H1 (cell line): ENCODE data around the gene DDX55. TPM values are rescaled to one million over a fixed set of nuclear protein-coding genes. Genes with fewer than 3 reads are reported as not detected.
"Not testable (repeated sequence)": the region's sequence is repeated elsewhere in the genome, so short reads cannot be mapped to it uniquely, and the experiment has no call there.

Experiments used
- CTCF ChIA-PET: fragments of 300-600 bp; sonication (Branson Sonifier 250); formaldehyde crosslinking; loops from one replicate; lab custom pipeline; 2021; ENCODE audit not compliant: partially characterized antibody; lab: Charles Lee
- POLR2A ChIA-PET: fragments of 300-600 bp; sonication (Branson Sonifier 250); formaldehyde crosslinking; loops from one replicate; lab custom pipeline; 2021; ENCODE audit warnings: inconsistent platforms; ENCODE audit not compliant: partially characterized antibody; lab: Charles Lee
- DNase-seq, 2 experiments: peaks; one replicate each; pipeline versions ENCODE4 v3.0.0 to v3.0.0-alpha.2; 2010 to 2022; ENCODE audit warnings: low spot score in 2 of 2, low read depth in 1 of 2, mixed read lengths in 1 of 2
- FAIRE-seq: peaks from 2 replicates; lab custom pipeline; 2011; peaks lifted over from hg19 to GRCh38; lab: Jason Lieb, UNC
- H2AFZ ChIP-seq: 2 replicates; pipeline ENCODE4 v1.8.1; 2012; ENCODE audit warnings: low read length, inconsistent platforms
- H2AK5ac ChIP-seq: 2 replicates; pipeline ENCODE4 v1.6.1; 2013; ENCODE audit warnings: low read depth, low read length
- H2BK120ac ChIP-seq: replicated peaks from 2 replicates; pipeline ENCODE3; 2013; ENCODE audit warnings: low read depth, low read length, inconsistent platforms
- H2BK12ac ChIP-seq: 2 replicates; pipeline ENCODE4 v1.6.1; 2013; ENCODE audit warnings: low read depth, low read length
- H2BK15ac ChIP-seq: 2 replicates; pipeline ENCODE4 v1.6.1; 2013; ENCODE audit warnings: low read length
- H2BK20ac ChIP-seq: 2 replicates; pipeline ENCODE4 v1.6.1; 2013; ENCODE audit warnings: low read length
- H2BK5ac ChIP-seq: 2 replicates; pipeline ENCODE4 v1.6.1; 2013; ENCODE audit warnings: low read depth, low read length
- H3K14ac ChIP-seq: 2 replicates; pipeline ENCODE4 v1.6.1; 2013; ENCODE audit warnings: inconsistent platforms; ENCODE audit not compliant: insufficient read length
- H3K18ac ChIP-seq: 2 replicates; pipeline ENCODE4 v1.6.1; 2013; ENCODE audit warnings: low read length; ENCODE audit errors: extremely low read depth
- H3K23ac ChIP-seq: 2 replicates; pipeline ENCODE4 v1.6.1; 2013; ENCODE audit warnings: inconsistent platforms; ENCODE audit not compliant: insufficient read length
- H3K23me2 ChIP-seq: 2 replicates; pipeline ENCODE4 v1.6.1; 2013; ENCODE audit warnings: low read depth, low read length
- H3K27ac ChIP-seq: 2 replicates; pipeline ENCODE4 v1.6.1; 2011; ENCODE audit warnings: low read depth, low read length, inconsistent platforms
- H3K27me3 ChIP-seq, 4 experiments: replicated peaks in 1 of 4; 1 replicate in 1 of 4; 2 replicates in 3 of 4; pipeline versions ENCODE4 v1.6.1 to v1.8.1; 2011 to 2013; ENCODE audit warnings: low read length in 3 of 4, mild to moderate bottlenecking in 3 of 4, inconsistent platforms in 2 of 4, mixed read lengths in 2 of 4, moderate library complexity in 1 of 4; ENCODE audit not compliant: control insufficient read depth in 3 of 4, insufficient read depth in 3 of 4; ENCODE audit errors: extremely low read depth in 1 of 4
- H3K36me3 ChIP-seq, 4 experiments: 2 replicates each; pipeline versions ENCODE4 v1.6.1 to v1.8.1; 2011 to 2013; ENCODE audit warnings: mild to moderate bottlenecking in 4 of 4, low read length in 3 of 4, moderate library complexity in 2 of 4, control low read depth in 1 of 4, inconsistent platforms in 1 of 4; ENCODE audit not compliant: insufficient read depth in 4 of 4, control insufficient read depth in 2 of 4
- H3K4ac ChIP-seq: replicated peaks from 2 replicates; pipeline ENCODE3; 2013; ENCODE audit warnings: low read length, low read depth, mixed read lengths, inconsistent platforms; ENCODE audit not compliant: insufficient read length
- H3K4me1 ChIP-seq, 4 experiments: replicated peaks in 1 of 4; 1 replicate in 1 of 4; 2 replicates in 3 of 4; pipeline versions ENCODE4 v1.6.1 to v1.8.1; 2011 to 2013; ENCODE audit warnings: low read length in 3 of 4, inconsistent platforms in 2 of 4, mixed read lengths in 1 of 4; ENCODE audit not compliant: insufficient read depth in 4 of 4, control insufficient read depth in 3 of 4
- H3K4me2 ChIP-seq, 2 experiments: 2 replicates each; pipeline versions ENCODE4 v1.6.1 to v1.8.1; 2011 to 2013; ENCODE audit warnings: low read depth in 2 of 2, low read length in 2 of 2, control low read depth in 1 of 2, inconsistent platforms in 1 of 2, mild to moderate bottlenecking in 1 of 2; ENCODE audit not compliant: insufficient read depth in 1 of 2
- H3K4me3 ChIP-seq, 4 experiments: fragments of 200-600, 300-600 bp in 1 of 4; sonication (generic), shearing (Covaris generic), sonication (Bioruptor Twin) in 1 of 4; 2 replicates each; pipeline versions ENCODE4 v1.5.1 to v1.8.1; 2011 to 2016; ENCODE audit warnings: low read length in 4 of 4, low read depth in 3 of 4, control low read depth in 2 of 4, inconsistent platforms in 2 of 4, mild to moderate bottlenecking in 2 of 4, mixed read lengths in 1 of 4, moderate library complexity in 1 of 4; ENCODE audit not compliant: insufficient read depth in 2 of 4; ENCODE audit errors: extremely low read depth in 1 of 4
- H3K56ac ChIP-seq: replicated peaks from 2 replicates; pipeline ENCODE3; 2013; ENCODE audit warnings: low read depth, mild to moderate bottlenecking, mixed read lengths, low read length, inconsistent platforms; ENCODE audit not compliant: insufficient read length
- H3K79me1 ChIP-seq: 2 replicates; pipeline ENCODE4 v1.6.1; 2013; ENCODE audit warnings: low read depth, low read length, control low read depth
- H3K79me2 ChIP-seq, 2 experiments: 2 replicates each; pipeline versions ENCODE4 v1.6.1 to v1.8.1; 2012 to 2013; ENCODE audit warnings: low read length in 2 of 2, mild to moderate bottlenecking in 2 of 2, inconsistent platforms in 1 of 2; ENCODE audit not compliant: insufficient read depth in 2 of 2, control insufficient read depth in 1 of 2
- H3K9ac ChIP-seq, 4 experiments: replicated peaks in 1 of 4; 1 replicate in 1 of 4; 2 replicates in 3 of 4; pipeline versions ENCODE4 v1.6.1 to v1.8.1; 2011 to 2013; ENCODE audit warnings: low read depth in 3 of 4, low read length in 3 of 4, control low read depth in 2 of 4, mild to moderate bottlenecking in 2 of 4, moderate library complexity in 2 of 4, inconsistent platforms in 1 of 4; ENCODE audit errors: extremely low read depth in 1 of 4
- H3K9me3 ChIP-seq, 2 experiments: 2 replicates each; pipeline versions ENCODE4 v1.6.1 to v1.8.1; 2012 to 2013; ENCODE audit warnings: mild to moderate bottlenecking in 2 of 2, moderate library complexity in 2 of 2, control low read depth in 1 of 2, inconsistent platforms in 1 of 2, low read depth in 1 of 2, low read length in 1 of 2, mixed read lengths in 1 of 2; ENCODE audit not compliant: insufficient read depth in 2 of 2
- H4K20me1 ChIP-seq, 2 experiments: replicated peaks in 1 of 2; 2 replicates each; pipeline versions ENCODE3 to v1.8.1; 2011 to 2013; ENCODE audit warnings: inconsistent platforms in 2 of 2, low read length in 2 of 2, mild to moderate bottlenecking in 1 of 2; ENCODE audit not compliant: insufficient read depth in 2 of 2, control insufficient read depth in 1 of 2
- H4K5ac ChIP-seq: 2 replicates; pipeline ENCODE4 v1.6.1; 2013; ENCODE audit warnings: low read length, low read depth, mixed read lengths, inconsistent platforms; ENCODE audit not compliant: insufficient read length
- H4K8ac ChIP-seq: 2 replicates; pipeline ENCODE4 v1.8.0; 2013; ENCODE audit warnings: mild to moderate bottlenecking, moderate library complexity, low read length, inconsistent platforms; ENCODE audit not compliant: insufficient read depth; ENCODE audit errors: extremely low read depth
- H4K91ac ChIP-seq: replicated peaks from 2 replicates; pipeline ENCODE3; 2013; ENCODE audit warnings: low read length, mixed read lengths, inconsistent platforms; ENCODE audit not compliant: insufficient read length
- YY1 ChIP-seq: IDR thresholded peaks from 2 replicates; pipeline ENCODE4 v1.6.1; 2011; ENCODE audit warnings: low read depth, mild to moderate bottlenecking, low read length
- WGBS, 2 experiments: shearing (Covaris generic) in 1 of 2; methylation state at CpG; one replicate each; pipeline versions ENCODE4 v1.1.6 to v1.1.7; 2013 to 2015; ENCODE audit warnings: low lambda C conversion rate in 2 of 2, mixed read lengths in 2 of 2, inconsistent platforms in 1 of 2, low coverage in 1 of 2, missing lambda C conversion rate in 1 of 2; ENCODE audit not compliant: insufficient replicate concordance in 2 of 2, insufficient coverage in 1 of 2, insufficient read length in 1 of 2; ENCODE audit errors: extremely low coverage in 1 of 2, missing lambda C conversion rate in 1 of 2; 5-methylcytosine and 5-hydroxymethylcytosine counted together
- polyA plus RNA-seq, 7 experiments: library from polyadenylated mRNA; depleted of rRNA in 3 of 7; stranded (reverse) in 5 of 7; unstranded in 2 of 7; fragments of >200 nt in 5 of 7; fragments of 200-250 nt in 2 of 7; gene quantifications; 1 replicate in 5 of 7; 2 replicates in 1 of 7; 4 replicates in 1 of 7; pipeline versions ENCODE4 v1.2.1 to v1.2.3, GENCODE V29; 2011 to 2013; ENCODE audit warnings: missing spikeins in 2 of 7, mixed read lengths in 2 of 7
- total RNA-seq: library from RNA; stranded (reverse); fragmentation: NEBNext Ultra II Directional; extraction: Animal tissue kit (Norgen Biotek cat#: 25700); gene quantifications from 2 replicates; pipeline ENCODE4 v1.2.1, GENCODE V29; 2021

DDX55 gene
- total and polyA plus RNA-seq, 2 of the 8 experiments (the other 6 are each of a cell fraction or from before 2014, with no cell fraction given): 25.8 to 37.7 TPM

DNA sequence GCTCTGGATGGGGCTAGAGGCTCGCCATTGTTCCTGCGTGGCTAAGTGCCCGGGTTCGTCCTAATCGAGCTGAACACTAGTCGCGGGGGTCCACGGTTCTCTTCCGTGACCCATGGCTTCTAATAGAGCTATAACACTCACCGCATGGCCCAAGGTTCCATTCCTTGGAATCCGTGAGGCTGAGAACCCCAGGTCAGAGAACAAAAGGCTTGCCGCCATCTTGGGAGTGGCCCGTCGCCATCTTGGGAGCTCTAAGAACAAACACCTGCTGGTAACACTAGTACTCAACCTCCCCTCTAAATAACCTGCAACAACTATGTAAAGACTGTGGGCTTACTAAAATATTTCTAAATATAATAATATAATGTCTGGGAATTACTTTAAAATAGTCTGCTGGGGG is 43.4 kb upstream of the DDX55 start:
- H4K20me1 ChIP-seq, H3K4me1 ChIP-seq, H3K14ac ChIP-seq, H3K27ac ChIP-seq, H3K27me3 ChIP-seq, H3K79me1 ChIP-seq: not testable (repeated sequence)
- WGBS, 2 experiments: 98% methylated on average over 14 of the region's 14 CpGs; no CpG with 5 or more reads in 1 of the 2 experiments
- TF ChIP-seq YY1: peak; percentile 73; the same call in 1 of the 2 replicates
- TF ChIP-seq, all 59 proteins: peak for 1; not testable (repeated sequence) for 58
- not testable (repeated sequence) for H4K5ac ChIP-seq, H2AK5ac ChIP-seq, H4K8ac ChIP-seq, DNase-seq, H2BK20ac ChIP-seq, H2BK5ac ChIP-seq, H3K79me2 ChIP-seq, H3K4ac ChIP-seq, H2AFZ ChIP-seq, H2BK12ac ChIP-seq, H2BK15ac ChIP-seq, H3K4me3 ChIP-seq, H3K23ac ChIP-seq, H3K9ac ChIP-seq, H3K23me2 ChIP-seq, H3K4me2 ChIP-seq, H2BK120ac ChIP-seq, H3K56ac ChIP-seq, H3K36me3 ChIP-seq, H3K9me3 ChIP-seq, H4K91ac ChIP-seq, H3K18ac ChIP-seq, FAIRE-seq
- CTCF ChIA-PET: interaction anchor here (1.4 kb wide), 1 partner anchor 23 kb away, joined by 3 read pairs; no protein-coding TSS in a partner anchor
- POLR2A ChIA-PET: interaction anchor here (2.0 kb wide), 1 partner anchor 13 kb away, joined by 5 read pairs; no protein-coding TSS in a partner anchor
